Hypothalamus (tissue), 51 donors: ENCODE results near the gene UTP11.
"Not testable (repeated sequence)": the region's sequence is repeated elsewhere in the genome, so short reads cannot be mapped to it uniquely, and the experiment has no call there.

Experiments
- DNase-seq, 51 donors: peaks; one replicate each; lab custom pipeline; 2025; lab: John Stamatoyannopoulos, UW

The UTP11 gene

DNA sequence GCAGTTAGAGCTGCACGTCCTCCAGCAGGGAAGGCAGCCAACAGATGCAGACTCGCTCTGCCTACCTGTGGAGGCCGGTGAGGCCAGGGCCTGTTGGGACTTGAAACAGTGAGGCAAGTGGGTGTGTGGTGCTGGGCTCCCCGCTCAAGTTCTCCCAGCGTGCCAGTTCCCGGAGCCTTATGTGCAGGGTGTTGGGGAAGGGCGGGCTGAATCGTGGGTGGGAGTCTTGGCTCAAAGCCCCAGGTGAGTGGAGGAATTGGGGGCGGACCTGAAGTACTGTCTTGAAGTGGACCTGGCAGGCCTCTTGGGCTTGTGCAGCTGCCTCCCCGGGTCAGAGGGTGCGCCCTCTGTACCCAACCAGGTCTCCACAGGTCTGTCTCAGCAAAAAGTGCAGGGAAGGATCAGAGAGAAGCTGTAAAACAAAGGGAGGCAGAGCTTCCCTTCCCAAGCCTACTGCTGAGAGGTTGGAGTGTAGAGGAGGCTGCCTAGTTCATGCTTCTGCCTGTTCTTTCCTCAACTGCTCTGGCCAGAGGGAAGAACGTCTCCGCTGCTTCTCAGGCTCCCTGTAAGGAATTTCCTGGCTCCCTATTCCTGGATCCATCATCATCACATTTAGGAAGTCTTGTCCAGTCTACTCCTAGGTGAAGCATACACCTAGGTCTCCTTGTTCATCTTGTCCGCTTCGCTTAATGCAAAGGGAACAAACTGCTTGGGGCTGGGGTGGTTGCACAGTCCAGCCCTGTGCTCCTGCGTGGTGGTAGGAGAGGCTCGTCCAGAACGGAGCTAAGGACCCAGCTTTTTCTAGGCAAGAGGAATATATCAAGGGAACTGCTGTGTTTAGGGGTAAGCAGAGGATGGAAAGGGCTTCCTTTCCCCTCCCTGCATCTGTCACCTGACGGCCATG lies 14.9 kb downstream of the UTP11 start:
- DNase-seq = no peak

DNA sequence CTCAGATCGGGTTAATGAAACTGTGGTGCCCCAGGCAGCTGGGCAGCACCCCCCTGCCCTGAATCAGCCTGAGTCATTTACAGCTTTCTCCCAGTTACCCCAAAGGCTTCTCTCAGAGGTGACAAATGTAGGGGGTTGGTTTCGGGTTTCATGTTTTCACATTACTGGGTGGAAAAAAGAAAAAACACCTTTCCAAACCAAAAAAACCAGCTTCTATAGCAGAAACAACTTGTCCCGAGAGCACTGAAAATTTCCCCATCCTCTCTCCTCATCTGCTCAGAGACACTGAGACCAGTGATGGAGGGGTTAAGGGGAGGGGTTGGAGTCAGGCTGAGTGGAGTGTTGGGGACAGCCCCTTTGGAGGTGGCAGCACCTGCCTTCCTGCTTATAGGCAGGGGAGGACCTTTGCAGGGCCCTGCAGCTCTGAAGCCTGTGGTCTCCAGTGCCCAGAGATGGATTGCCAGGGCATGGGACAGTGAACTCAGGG lies 15.6 kb downstream of the UTP11 start:
- DNase-seq = no peak

DNA sequence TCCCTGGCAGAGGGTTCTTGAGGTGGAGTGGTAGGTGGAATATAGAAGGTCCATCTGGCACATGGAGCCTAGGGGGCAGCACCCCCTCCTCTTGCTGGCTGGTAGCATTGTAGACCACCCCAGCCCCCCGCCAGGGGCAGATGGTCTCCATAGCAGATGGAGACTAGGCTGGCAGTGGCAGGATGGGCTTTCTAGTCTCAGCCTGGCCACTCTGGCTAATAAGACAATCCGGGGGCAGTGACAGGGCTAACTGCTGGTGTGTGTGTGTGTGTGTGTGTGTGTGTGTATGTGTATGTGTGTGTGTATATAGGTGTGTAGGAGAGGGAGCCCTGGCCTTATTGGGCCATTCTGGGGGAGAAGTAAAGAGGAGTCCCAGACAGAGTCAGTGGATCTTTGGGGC lies 16.1 kb downstream of the UTP11 start:
- no peak for DNase-seq

DNA sequence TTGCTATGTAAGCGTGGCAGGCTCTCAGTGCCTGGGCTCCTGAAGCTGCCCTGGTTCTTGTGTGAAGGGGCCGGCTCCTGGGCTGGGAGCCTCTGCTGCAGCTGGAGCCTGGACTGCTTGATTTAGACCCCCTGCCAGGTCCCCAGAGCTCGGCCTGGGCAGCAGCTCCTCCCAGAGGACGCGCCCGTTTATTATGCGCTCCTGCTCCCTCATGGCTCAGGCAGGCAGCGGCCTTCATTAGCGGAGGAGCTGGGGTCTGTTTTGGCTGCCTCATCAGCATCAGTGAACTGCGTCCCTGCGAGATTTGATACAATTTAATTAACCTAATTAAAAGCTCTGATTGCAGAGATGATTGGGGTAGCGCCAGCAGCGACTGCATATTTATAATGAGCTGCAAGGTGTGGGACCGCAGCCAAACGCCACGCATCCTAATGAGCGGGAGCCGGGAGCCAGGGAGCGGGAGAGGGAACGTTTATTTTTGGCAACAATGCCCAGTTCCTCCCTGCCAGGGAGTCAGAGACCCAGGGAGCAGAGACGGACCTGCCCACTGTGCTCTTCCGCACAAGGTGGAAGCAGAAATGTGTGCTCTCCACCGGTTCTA lies 16.6 kb downstream of the UTP11 start:
- DNase-seq = peak in 11 of 51 donors; percentile 30 to 68 (median 48)

DNA sequence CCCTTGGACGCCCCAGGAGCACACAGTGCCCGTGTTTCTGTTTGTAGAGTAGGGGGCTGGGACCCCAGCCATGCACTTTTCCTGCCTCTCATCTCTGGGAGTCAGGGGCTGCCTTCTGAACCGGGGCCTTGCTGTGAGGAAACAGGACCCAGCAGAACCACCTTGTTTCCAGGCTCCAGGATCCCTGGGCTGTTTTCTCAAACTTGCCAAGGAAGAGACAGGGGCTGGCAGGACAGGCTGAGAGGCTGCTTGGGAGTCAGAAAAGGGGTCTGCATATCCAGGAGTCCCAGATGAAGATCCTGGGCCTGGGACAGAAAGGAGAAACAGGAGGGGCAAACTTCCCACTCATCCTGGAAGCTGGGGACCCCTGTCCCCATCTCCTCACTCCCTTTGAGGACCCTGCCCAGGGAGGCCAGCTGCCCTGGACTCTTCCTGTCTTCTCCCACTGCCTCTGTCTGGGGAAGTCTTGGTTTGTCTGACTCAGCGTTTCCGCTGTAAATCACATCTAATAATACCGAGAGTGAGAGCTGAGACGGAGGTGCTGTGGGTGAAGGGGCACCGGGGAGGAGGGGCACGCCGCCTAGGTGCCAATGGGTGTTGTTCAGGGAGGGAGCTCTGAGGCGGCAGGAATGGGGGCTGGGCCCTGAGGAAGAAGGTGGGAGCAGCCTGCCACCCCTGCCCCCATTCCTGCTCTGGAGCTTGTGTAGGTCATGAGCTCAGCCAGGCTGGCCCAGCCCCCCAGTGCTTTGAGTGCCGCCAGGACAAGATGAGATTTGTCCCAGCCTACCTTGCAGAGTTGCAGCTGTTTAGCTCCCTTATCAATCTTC lies 17.4 kb downstream of the UTP11 start:
- DNase-seq = peak in 3 of 51 donors; percentile 14 to 30 (median 24)

DNA sequence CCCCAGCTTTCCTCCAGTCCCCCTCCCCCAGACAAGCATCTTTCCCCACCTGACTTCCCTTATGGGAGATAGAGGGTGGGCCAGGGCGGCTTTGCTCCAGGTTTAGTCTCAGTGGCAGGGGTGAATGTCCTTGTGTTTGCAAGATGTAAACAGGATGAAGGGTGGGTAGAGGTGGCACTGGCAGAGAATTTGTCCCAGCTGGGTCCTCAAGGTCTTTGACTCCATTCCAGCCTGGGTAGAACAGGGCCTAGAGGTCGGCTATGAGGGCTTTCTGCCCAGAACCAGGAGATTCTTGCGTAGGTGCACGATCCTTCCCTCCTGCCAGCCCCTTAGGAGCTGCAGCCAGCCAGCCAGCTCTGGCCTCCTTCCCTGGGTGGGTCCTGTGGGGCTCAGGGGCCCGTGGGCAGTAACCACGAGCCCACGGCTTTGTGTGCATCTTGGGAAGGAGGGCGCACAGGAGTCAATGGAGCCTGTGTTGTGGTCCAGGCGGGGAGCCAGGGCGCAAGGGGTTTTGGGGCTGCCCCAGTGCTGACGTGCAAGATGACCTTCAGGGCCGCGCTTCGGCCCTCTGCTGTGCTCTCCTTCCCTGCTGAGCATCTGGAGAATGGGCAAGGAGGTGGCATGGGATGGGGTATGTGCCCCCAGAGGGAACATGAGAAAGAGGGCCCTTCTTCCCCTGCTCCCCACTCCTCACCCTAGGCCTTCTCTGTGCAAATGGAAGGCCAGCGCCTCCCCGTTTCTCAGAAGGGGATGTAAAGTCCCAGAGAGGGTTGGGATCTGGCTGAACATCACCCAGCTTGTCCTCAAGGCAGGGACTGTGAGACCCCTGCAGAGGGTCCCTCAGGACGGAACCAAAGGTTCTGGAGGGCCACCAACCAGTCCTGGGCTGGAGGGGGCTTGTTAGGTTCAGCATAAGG lies 18.3 kb downstream of the UTP11 start:
- DNase-seq = peak in 3 of 51 donors; percentile 9 to 25 (median 21)

DNA sequence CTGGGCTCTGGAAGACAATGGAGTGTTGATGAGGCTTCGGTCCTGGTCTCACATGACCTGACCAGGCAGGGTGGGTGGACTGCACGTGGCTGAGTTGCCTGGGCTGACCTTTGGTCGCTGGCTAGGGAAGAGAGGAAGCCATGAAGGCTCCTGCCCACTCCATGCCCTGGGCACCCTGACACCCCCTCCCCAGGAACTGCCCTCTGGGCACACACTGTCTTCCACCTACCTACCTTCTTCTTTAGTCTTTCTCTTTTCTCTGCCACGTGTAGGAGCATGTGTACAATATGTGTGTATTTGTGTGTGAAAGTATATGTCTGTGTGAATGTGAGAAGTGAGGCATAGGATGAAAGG lies 19.0 kb downstream of the UTP11 start:
- DNase-seq = no peak

DNA sequence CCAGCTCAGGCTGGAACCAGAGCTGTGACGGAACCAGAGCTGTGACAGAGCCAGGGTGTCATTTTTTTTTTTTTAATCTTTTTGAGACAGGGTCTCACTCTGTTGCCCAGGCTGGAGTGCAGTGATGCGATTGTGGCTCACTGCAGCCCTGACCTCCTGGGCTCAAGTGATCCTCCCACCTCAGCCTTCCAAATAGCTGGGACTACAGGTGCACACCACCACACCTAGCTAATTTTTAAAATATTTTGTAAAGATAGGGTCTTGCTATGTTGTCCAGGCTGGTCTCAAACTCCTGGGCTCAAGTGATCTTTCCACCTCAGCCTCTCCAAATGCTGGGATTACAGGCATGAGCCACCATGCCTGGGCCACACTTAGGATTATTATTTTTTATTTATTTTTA lies 20.5 kb downstream of the UTP11 start:
- not testable (repeated sequence) for DNase-seq

DNA sequence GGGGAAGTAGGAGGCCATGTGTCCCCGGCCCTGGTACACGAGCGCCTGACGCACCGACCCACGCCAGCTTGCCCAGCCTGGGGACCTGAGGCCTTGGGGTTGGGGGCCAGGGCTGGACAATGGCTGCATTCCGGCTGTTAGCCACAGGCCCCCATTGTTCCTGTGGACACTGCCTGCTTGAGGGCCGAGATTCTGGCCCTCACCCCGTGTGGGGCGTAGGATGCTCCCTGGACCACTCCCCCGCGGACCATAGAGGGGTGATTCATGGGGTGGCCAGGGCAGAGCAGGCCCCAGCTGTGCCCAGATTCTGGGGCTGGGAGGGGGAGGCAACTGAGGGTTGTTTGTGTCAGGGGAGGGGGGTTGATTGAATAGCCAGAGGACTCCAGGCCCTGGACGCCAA lies 22.3 kb downstream of the UTP11 start:
- DNase-seq = no peak

DNA sequence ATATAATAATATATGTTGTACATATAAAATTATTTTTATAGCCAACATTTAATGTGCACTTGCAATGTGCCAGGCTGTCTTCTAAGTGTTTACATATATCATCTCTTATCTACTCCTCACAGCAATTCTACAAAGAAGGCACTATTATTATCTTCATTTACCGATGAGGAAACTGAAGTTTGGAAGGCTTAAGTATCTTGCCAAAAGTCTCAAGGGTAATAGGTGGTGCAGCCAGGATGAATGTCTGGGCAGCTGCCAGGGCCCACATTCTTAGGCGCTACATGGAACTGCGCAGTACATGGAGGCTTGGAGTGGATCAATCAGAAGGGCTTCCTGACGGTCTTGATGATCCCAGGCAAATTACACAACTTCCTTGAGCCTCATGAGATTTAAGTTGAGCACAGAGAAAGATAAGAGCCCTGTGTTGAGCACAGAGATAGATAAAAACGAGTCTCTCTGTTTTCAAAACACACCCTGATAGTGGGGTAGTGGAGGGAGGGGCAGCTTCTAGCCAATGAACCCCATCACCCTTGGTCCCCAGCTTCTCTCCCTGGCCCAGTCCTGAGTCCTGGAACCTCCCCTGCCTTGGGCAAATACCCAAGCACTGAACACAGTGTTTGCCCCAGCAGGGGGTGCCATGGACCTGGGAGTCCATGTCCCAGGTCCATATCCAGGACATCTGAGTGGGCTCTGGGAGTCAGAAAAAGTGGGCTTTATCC lies 24.8 kb downstream of the UTP11 start:
- no peak for DNase-seq

DNA sequence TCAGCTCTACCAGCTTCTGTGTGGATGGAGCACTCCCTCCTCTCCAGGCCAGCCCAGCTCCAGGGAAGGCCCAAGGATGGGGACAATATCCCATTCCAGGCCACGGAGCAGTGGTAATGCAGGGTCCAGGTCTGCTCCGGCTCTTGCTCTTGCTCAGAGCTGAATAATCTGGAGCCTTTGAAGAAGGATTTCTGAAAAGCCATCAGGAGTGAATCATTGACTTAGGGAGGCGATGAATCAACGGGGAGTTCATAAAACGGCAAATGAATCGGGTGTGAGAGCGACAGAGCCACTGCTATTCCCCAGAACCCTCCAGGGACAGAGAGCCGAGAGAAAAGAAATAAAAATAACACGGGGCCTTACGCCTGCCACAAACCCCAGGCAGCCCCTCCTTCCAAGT lies 26.3 kb downstream of the UTP11 start:
- no peak for DNase-seq

DNA sequence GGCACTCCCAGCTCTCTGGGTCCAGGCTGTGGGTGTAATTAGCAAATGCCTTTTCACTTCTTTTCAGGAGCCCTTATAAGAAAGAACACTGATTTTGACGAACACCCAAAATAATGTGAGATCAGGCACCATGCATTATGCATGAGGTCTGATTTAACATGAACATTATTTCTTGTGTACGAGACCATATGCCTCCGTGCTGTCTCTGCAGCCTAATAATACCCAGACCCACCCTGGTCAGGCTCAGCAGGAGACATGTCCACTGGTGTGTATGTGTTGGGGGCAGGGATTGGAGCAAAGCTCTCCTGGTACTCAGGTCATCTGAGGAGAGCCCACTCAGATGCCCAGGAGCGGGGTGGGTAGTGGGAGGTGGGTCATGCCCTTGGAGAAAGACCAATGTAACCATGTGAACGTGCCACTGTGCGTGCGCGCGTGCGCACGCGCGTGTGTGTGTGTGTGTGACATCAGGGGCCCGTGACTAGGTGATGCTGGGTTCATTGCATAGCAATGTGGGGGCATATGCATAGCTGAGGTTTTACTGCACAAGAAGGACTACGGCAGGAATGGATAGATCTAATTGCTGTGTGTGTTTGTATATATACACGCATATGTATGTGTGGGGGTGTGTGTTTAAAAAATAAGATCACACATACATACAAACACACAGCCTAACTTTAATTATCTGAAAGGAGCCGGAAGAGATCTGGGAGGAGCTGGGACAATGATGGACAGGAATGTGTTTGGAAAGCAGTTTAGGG lies 27.0 kb downstream of the UTP11 start:
- DNase-seq = no peak

DNA sequence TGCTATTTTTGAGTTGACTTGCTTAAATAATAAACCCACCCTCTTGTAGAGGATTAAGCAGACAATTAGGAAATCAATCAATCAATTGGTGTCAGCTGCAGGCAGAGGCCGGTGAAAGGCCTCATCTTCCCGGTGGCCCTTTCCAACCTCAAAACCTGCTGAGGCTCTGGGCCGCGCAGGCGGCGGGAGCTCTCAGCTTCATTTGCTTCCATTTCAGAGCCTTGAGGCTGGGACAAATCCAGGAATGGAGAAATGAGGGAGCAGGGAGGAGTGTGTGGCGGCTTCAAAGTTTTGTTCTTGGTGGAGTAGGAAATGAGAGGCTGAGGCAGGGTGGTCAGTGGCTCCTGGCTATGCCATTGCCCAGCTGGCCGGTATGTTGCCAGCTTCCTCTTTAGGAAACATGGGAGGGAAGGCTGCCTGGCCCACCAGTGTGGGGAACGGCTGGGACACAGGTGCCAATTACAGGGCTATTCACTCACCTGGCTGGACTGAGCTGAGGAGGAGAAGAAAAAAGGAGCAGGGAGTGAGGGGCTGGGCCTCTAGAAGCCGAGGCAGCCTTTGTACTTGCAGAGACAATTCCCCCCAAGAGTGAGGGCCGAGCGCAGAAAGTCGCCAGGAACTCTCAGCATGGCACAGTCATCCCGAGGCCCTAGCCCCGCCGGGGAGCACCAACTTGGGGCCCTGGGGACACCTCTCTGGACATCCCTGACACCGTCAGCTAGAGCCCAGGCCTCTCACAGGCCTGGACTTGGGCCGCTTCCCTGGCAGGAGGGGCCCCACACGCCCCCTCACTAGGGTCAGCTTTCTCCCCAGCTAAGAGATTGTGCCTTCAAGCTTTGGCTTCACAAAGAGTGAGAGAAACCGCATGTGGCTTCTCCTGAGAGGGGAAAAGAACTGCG lies 29.7 kb downstream of the UTP11 start:
- no peak for DNase-seq

DNA sequence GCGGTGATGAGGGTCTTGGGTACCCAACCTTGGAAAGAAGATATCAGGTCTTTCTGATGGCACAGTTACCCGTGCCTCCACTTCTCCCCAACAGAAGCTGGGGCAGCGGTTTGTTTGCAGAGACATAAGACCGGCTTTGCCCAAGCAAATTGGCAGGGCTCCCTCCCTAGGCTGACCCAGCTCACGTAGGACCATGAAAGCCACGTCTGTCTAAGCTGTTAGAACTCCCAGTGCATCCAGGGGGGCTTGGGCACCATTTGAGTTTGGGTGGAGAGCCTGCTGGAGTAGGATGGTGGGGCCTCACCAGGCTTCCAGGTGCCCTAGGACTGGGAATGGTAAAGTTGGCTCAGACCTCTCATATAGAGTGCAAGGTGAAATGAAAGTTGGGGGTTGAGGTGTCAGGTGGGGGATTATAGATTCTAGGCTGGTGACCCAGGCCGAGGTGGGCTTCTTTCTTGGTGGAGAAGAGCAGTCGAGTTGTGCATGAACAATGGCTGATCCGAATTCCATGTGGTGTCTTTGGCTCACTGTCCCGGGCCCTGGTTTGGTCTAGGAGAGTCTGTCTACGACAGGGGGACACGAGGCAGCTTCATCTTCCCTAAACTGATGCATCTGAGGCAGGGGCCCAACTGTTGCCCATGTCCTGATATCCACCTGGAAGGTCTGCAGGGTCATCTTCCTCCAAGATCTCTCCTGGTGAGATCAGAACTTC lies 30.7 kb downstream of the UTP11 start:
- peak in 1 of 51 donors; percentile 15 for DNase-seq

DNA sequence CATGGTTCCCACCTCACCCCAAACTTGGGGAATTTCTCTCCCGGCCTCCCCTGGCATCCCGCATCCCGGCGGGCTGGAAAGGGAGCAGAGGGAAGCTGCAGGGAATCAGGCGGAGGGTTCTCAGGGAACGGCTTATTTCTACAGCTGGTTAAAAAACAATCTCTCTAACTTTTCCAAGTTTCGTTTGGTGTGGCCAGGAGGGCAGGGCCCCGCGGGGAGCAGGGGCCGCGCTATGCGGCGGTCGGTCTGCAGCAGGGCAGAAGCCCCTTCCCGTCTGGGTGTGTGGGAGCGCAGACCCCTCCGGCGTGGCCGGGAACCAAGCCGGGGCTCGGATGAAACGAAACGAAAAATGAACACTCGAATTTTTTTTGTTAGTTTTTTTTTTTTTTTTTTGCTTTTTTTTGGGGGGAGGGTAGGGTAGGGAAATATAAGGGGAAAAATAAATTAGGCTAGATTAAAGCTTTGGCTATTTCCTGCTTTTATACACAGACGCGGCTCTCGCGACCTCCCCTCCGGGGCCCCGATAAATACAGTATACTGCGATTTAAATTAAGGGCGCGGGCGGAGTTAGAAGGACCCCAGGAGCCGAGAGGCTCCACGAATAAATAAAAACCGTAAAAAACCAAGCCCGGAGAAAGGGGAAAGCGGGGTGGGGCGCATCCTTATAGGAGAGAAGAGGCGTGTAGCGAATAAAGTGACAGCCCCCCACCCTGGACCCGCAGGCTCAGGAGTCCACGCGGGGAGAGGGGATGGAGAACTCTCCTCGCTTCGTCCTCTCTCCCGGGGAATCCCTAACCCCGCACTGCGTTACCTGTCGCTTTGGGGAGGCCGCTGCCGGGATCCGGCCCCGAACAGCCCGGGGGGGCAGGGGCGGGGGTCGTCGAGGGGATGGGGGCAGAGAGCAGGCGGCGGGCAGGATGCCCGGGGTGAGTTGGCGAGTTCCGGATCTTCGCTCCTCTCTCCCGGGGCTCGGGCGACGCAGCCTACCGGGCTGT lies 32.0 kb downstream of the UTP11 start:
- peak in 1 of 51 donors; percentile 19 for DNase-seq
